ENCODE results near the gene KCNA4.
A peak's percentile ranks its signal among the peaks of the same experiment; 100 is the strongest.
"Not testable (repeated sequence)": the region's sequence is repeated elsewhere in the genome, so short reads cannot be mapped to it uniquely, and the experiment has no call there.

The KCNA4 gene

GRCh38 chr11:30016588-30017363, at the start of gene KCNA4:
Gene KCNA4 (minus strand): TSS chr11:30017030. CDS start chr11:30012678, 4,352 bp downstream.
- Histone ChIP-seq H3K4me3 (no peak within 1 kb of the TSS), H3K9me3 (no peaks in the 10 kb centered on the region), H3K36me3 (replicated peaks) (no peaks in the 10 kb centered on the region), H3K4me1 (no peaks in the 10 kb centered on the region), H3K27me3 (ENCODE audit: low read depth) (no peaks in the 10 kb centered on the region; the same call in 1 of the 2 replicates)
- peak in 1 of 2 experiments; percentile 27 for DNase-seq (ENCODE audit: low spot score in 2 of 2)
- in situ Hi-C loops (cut with MboI; ENCODE audit: low sequenced_read_pairs): no loop called here

GRCh38 chr11:30062103-30062502, 45.3 kb upstream of the KCNA4 start:
- H3K36me3 ChIP-seq (replicated peaks): no peaks in the 10 kb centered on the region
- no peak for DNase-seq (ENCODE audit: low spot score in 2 of 2)
- no peaks in the 10 kb centered on the region for H3K27me3 ChIP-seq (ENCODE audit: low read depth)
- no peaks in the 10 kb centered on the region for H3K9me3 ChIP-seq
- no peaks in the 10 kb centered on the region for H3K4me1 ChIP-seq
- H3K4me3 ChIP-seq: no peak overlapping the region
- in situ Hi-C loops (cut with MboI; ENCODE audit: low sequenced_read_pairs): no loop called here

GRCh38 chr11:30059172-30059815, 42.5 kb upstream of the KCNA4 start:
- Histone ChIP-seq H3K4me3 (no peak overlapping the region), H3K9me3 (no peaks in the 10 kb centered on the region), H3K4me1 (no peaks in the 10 kb centered on the region), H3K27me3 (ENCODE audit: low read depth) (no peaks in the 10 kb centered on the region), H3K36me3 (replicated peaks) (no peaks in the 10 kb centered on the region)
- no peak for DNase-seq (ENCODE audit: low spot score in 2 of 2)
- in situ Hi-C loops (cut with MboI; ENCODE audit: low sequenced_read_pairs): no loop called here

DNA sequence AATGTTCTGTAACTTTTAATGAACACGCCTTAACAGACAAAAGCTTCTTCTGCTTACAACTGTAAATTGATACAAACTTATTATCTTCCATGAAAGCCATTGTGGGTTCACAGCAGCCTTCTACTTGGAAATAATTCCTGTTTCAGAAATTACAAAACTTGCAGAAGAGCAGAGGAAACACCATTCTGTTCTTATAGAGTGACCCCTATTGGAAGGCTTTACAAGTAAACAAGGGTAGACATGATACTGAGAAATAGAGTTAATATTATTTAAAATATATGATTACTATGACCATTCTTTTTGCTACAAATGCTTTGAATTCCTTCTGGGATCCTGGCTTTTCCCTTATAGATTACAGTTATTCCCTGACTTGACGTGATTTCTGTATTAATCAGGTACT, 32.4 kb upstream of the KCNA4 start:
- Histone ChIP-seq H3K9me3 (no peaks in the 10 kb centered on the region), H3K36me3 (replicated peaks) (no peaks in the 10 kb centered on the region), H3K4me3 (no peak overlapping the region), H3K27me3 (ENCODE audit: low read depth) (no peaks in the 10 kb centered on the region), H3K4me1 (no peaks in the 10 kb centered on the region)
- in situ Hi-C loops (cut with MboI; ENCODE audit: low sequenced_read_pairs): no loop called here
- DNase-seq (ENCODE audit: low spot score in 2 of 2): no peak

DNA sequence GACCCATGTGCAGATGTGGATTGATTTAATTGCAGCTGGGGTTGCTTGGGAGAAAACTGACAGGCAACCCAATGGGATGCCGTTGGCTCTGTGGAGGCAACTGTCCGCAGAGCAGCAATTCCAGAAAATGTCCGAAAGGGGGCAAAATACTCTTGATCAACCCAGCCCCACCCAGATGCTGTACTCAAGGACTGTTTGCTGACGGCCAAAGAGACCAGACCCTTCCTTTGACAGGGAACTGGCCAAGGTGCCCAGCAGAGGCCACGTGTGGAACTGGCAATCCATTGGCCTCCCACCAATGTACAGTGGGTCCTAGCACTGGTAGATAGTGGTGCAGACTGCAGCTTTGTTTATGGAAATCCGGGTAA, 29.7 kb upstream of the KCNA4 start:
- Histone ChIP-seq H3K4me3 (no peak overlapping the region), H3K4me1 (no peaks in the 10 kb centered on the region), H3K9me3 (no peaks in the 10 kb centered on the region), H3K27me3 (ENCODE audit: low read depth) (no peaks in the 10 kb centered on the region), H3K36me3 (replicated peaks) (no peaks in the 10 kb centered on the region)
- DNase-seq (ENCODE audit: low spot score in 2 of 2): peak in 1 of 2 experiments; percentile 40
- in situ Hi-C loops (cut with MboI; ENCODE audit: low sequenced_read_pairs): no loop called here

GRCh38 chr11:30045921-30046577, 29.2 kb upstream of the KCNA4 start:
- peaks cover under 1% of the 10 kb centered on the region; the same call in 1 of the 2 replicates for H3K4me1 ChIP-seq
- DNase-seq (ENCODE audit: low spot score in 2 of 2): no peak
- H3K4me3 ChIP-seq: no peak overlapping the region
- H3K36me3 ChIP-seq (replicated peaks): no peaks in the 10 kb centered on the region
- no peaks in the 10 kb centered on the region for H3K27me3 ChIP-seq (ENCODE audit: low read depth)
- in situ Hi-C loops (cut with MboI; ENCODE audit: low sequenced_read_pairs): no loop called here
- H3K9me3 ChIP-seq: no peaks in the 10 kb centered on the region

DNA sequence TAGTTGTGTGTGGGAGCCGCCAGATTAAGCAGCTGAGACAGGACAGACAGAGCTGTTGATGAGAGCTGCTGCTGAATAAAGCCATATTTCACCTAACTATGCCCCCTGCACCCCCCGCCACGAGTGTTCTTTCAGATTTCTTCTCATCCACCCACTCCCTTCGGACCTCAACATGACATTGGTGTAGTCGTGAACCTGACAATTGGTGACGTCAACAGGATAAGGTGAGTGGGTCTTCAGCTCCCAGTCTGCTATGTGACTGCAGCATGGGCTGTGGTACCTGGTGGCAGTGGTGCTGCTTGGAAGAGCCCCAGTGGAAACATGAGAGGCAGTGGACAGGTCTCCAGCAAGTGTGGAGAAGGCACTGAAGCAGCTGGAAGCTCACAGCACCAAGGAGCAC, 28.3 kb upstream of the KCNA4 start:
- in situ Hi-C loops (cut with MboI; ENCODE audit: low sequenced_read_pairs): no loop called here
- H3K36me3 ChIP-seq (replicated peaks): no peaks in the 10 kb centered on the region
- peaks cover 4% of the 10 kb centered on the region; the same call in 1 of the 2 replicates for H3K4me1 ChIP-seq
- no peak overlapping the region for H3K4me3 ChIP-seq
- no peak for DNase-seq (ENCODE audit: low spot score in 2 of 2)
- H3K9me3 ChIP-seq: no peaks in the 10 kb centered on the region
- H3K27me3 ChIP-seq (ENCODE audit: low read depth): no peaks in the 10 kb centered on the region

- no peaks in the 10 kb centered on the region for H3K36me3 ChIP-seq (replicated peaks)
- no peaks in the 10 kb centered on the region for H3K9me3 ChIP-seq
- peaks cover 4% of the 10 kb centered on the region; the same call in 1 of the 2 replicates for H3K4me1 ChIP-seq
- in situ Hi-C loops (cut with MboI; ENCODE audit: low sequenced_read_pairs): no loop called here
- DNase-seq (ENCODE audit: low spot score in 2 of 2): no peak
- H3K27me3 ChIP-seq (ENCODE audit: low read depth): no peaks in the 10 kb centered on the region
- no peak overlapping the region for H3K4me3 ChIP-seq
Observed at GRCh38 chr11:30041171-30041570, 24.3 kb upstream of the KCNA4 start.

- H3K4me3 ChIP-seq; H3K27me3 ChIP-seq (ENCODE audit: low read depth); H3K36me3 ChIP-seq (replicated peaks); H3K9me3 ChIP-seq; in situ Hi-C loops (cut with MboI; ENCODE audit: low sequenced_read_pairs); H3K4me1 ChIP-seq; DNase-seq (ENCODE audit: low spot score in 2 of 2): not testable (repeated sequence)
Observed at GRCh38 chr11:30034746-30035145, 17.9 kb upstream of the KCNA4 start.

DNA sequence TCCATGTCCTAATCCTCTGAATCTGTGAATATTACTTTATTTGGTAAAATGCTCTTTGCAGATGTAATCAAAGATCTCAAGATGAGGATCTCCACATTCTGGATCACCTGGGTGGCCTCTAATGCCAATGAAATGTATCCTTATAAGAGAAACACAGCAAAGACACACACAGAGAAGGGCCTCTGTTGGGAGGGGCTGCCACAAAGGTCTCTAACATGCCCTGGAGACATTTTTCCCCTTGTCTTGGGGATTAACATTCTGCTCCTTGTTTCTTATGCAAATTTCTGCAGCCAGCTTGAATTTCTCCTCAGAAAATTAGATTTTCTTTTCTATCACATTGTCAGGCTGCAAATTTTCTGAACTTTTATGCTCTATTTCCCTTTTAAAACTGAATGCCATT, 17.3 kb upstream of the KCNA4 start:
- H3K9me3 ChIP-seq; in situ Hi-C loops (cut with MboI; ENCODE audit: low sequenced_read_pairs); H3K27me3 ChIP-seq (ENCODE audit: low read depth); H3K4me3 ChIP-seq; H3K36me3 ChIP-seq (replicated peaks); H3K4me1 ChIP-seq: not testable (repeated sequence)
- DNase-seq (ENCODE audit: low spot score in 2 of 2): peak; percentile 67 to 70

DNA sequence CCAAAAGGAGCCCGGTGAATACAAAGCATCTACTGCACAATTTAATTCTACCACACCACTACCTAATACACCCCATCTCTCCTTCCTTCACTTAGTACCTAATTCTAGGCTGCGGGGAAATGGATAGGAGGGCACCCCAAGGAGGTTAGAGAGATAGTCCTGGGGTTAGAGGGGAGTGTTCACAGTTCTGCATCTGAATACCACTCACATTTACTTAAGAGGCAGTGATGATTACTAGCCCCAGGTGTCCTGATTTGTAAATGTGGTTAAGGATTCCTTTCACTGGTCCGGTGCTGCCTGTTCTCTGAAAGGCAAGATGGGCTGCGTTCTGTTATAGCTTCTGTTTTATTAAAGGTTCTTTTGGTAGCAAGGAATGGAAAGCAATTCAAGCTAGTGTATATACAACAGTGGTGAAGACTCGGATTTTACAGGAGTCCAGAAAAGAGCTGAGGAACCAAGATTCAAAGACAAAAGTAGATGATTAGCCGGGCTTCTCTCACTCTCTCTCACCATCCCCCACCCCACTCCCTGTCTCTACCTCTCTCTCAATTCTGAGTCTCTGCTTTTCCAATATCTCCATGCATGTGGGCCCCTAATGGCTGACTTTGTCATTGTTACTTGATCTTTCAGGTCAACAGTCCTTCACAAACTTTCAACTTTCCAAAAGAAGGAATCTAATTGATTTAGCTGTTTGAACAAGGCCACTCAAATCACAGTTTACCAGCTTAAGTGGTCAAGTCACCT, 8.7 kb upstream of the KCNA4 start:
- no peak overlapping the region for H3K4me3 ChIP-seq
- H3K27me3 ChIP-seq (ENCODE audit: low read depth): no peaks in the 10 kb centered on the region; the same call in 1 of the 2 replicates
- DNase-seq (ENCODE audit: low spot score in 2 of 2): no peak
- H3K9me3 ChIP-seq: no peaks in the 10 kb centered on the region
- no peaks in the 10 kb centered on the region for H3K36me3 ChIP-seq (replicated peaks)
- H3K4me1 ChIP-seq: no peaks in the 10 kb centered on the region
- in situ Hi-C loops (cut with MboI; ENCODE audit: low sequenced_read_pairs): no loop called here

GRCh38 chr11:30023074-30023473, 6.2 kb upstream of the KCNA4 start:
- H3K4me1 ChIP-seq: no peaks in the 10 kb centered on the region
- no peaks in the 10 kb centered on the region for H3K27me3 ChIP-seq (ENCODE audit: low read depth)
- DNase-seq (ENCODE audit: low spot score in 2 of 2): no peak
- H3K9me3 ChIP-seq: no peaks in the 10 kb centered on the region
- no peak overlapping the region for H3K4me3 ChIP-seq
- in situ Hi-C loops (cut with MboI; ENCODE audit: low sequenced_read_pairs): no loop called here
- no peaks in the 10 kb centered on the region for H3K36me3 ChIP-seq (replicated peaks)

GRCh38 chr11:30019481-30019880, 2.7 kb upstream of the KCNA4 start:
- Histone ChIP-seq H3K27me3 (ENCODE audit: low read depth) (no peaks in the 10 kb centered on the region; the same call in 1 of the 2 replicates), H3K36me3 (replicated peaks) (no peaks in the 10 kb centered on the region), H3K9me3 (no peaks in the 10 kb centered on the region), H3K4me1 (no peaks in the 10 kb centered on the region), H3K4me3 (no peak overlapping the region)
- in situ Hi-C loops (cut with MboI; ENCODE audit: low sequenced_read_pairs): no loop called here
- no peak for DNase-seq (ENCODE audit: low spot score in 2 of 2)
